Right lobe of liver (tissue), 4 donors: ENCODE data around the gene DNAH2.

Source experiments
- CTCF ChIP-seq, 4 donors: fragments of 200-600 bp in 3 of 4; fragments of 450-650 bp in 1 of 4; IDR thresholded peaks; one replicate each; pipeline versions ENCODE4 v1.5.1 to v1.8.0; 2016 to 2022; ENCODE audit warnings: antibody characterized with exemption in 4 of 4, mild to moderate bottlenecking in 2 of 4
- POLR2A ChIP-seq: fragments of 450-650 bp; IDR thresholded peaks from one replicate; pipeline ENCODE4 v1.6.1; 2017; ENCODE audit warnings: antibody characterized with exemption, mild to moderate bottlenecking
- donor health status: DM: no; HTN: no; CAD: no.
- donor health status: DM: no; HTN: no; CAD: no.
- donor health status: DM: no; HTN: yes; CAD: no.

DNA sequence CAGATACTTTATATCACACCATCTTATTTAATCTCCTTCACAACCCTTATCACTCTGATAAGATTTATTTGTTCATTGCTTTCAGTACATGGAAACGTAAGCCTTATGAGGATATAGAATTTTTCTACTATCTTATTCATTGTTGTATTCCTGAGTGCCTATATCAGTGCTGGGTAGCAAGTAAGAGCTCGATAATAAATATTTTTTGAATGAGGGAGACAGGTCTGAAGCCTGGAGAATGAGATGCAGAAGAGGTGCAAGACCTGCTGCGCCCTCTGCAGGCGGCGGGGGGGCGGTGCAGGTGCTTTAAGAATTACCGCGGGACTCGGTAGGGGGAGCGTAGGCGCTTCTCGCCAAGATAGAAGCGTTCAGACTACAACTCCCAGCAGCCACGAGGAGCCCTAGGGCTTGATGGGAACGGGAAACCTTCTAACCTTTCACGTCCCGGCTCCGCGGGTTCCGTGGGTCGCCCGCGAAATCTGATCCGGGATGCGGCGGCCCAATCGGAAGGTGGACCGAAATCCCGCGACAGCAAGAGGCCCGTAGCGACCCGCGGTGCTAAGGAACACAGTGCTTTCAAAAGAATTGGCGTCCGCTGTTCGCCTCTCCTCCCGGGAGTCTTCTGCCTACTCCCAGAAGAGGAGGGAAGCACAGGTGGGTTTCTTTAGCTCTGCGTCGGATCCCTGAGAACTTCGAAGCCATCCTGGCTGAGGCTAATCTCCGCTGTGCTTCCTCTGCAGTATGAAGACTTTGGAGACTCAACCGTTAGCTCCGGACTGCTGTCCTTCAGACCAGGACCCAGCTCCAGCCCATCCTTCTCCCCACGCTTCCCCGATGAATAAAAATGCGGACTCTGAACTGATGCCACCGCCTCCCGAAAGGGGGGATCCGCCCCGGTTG, 29.4 kb upstream of the DNAH2 start, which contains the start of gene WRAP53:
- TF ChIP-seq CTCF (IDR thresholded peaks at IDR 0.05), result peak; percentile 99 to 100 (median 100)
- peak; percentile 23 for TF ChIP-seq POLR2A
